ENCODE measurements around the gene UQCRHL. TPM values are rescaled to one million over a fixed set of nuclear protein-coding genes. Genes with fewer than 3 reads are reported as not detected.

UQCRHL gene
- total and polyA plus RNA-seq, 10 of the 15 experiments (the other 5 are each of a cell fraction or from before 2014, with no cell fraction given), result 1.4 to 17.3 (median 5.7) TPM

DNA sequence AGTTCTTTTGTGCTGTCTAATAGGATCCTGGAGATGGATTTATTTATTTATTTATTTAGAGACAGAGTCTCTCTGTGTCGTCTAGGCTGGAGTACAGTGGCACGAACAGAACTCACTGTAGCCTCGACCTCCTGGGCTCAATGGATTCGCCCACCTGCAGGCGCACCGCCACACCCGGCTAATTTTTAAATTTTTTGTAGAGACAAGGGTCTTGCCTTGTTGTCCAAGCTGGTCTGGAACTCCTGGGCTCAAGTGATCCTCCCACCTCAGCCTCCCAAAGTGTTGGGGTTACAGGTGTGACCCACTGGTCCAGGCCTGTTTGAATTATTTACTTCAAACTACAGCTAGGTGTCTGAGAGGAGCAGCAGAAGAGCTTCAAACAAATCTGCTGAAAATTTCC lies 30.5 kb upstream of the UQCRHL start (continued):
- TF ChIP-seq ETV6 (conservative IDR thresholded peaks at IDR 0.05 in 1 of 2, IDR thresholded peaks at IDR 0.05 in 1 of 2; ENCODE audit: borderline replicate concordance in 1 of 2, low read depth in 1 of 2), result no peak
- TF ChIP-seq, protein P1, sequence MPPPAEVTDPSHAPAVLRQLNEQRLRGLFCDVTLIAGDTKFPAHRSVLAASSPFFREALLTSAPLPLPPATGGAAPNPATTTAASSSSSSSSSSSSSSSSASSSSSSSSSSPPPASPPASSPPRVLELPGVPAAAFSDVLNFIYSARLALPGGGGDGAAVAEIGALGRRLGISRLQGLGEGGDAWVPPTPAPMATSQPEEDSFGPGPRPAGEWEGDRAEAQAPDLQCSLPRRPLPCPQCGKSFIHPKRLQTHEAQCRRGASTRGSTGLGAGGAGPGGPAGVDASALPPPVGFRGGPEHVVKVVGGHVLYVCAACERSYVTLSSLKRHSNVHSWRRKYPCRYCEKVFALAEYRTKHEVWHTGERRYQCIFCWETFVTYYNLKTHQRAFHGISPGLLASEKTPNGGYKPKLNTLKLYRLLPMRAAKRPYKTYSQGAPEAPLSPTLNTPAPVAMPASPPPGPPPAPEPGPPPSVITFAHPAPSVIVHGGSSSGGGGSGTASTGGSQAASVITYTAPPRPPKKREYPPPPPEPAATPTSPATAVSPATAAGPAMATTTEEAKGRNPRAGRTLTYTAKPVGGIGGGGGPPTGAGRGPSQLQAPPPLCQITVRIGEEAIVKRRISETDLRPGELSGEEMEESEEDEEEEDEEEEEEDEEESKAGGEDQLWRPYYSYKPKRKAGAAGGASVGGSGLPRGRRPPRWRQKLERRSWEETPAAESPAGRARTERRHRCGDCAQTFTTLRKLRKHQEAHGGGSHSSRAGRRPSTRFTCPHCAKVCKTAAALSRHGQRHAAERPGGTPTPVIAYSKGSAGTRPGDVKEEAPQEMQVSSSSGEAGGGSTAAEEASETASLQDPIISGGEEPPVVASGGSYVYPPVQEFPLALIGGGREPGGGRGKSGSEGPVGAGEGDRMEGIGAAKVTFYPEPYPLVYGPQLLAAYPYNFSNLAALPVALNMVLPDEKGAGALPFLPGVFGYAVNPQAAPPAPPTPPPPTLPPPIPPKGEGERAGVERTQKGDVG (CRISPR knock-in tag; IDR thresholded peaks at IDR 0.05), result no peak
- TF ChIP-seq GABPA (IDR thresholded peaks at IDR 0.05; ENCODE audit: low read depth), result no peak
- TF ChIP-seq ESRRA (IDR thresholded peaks at IDR 0.05; ENCODE audit: low read length), result no peak
- TF ChIP-seq IKZF2 (IDR thresholded peaks at IDR 0.05), result no peak

DNA sequence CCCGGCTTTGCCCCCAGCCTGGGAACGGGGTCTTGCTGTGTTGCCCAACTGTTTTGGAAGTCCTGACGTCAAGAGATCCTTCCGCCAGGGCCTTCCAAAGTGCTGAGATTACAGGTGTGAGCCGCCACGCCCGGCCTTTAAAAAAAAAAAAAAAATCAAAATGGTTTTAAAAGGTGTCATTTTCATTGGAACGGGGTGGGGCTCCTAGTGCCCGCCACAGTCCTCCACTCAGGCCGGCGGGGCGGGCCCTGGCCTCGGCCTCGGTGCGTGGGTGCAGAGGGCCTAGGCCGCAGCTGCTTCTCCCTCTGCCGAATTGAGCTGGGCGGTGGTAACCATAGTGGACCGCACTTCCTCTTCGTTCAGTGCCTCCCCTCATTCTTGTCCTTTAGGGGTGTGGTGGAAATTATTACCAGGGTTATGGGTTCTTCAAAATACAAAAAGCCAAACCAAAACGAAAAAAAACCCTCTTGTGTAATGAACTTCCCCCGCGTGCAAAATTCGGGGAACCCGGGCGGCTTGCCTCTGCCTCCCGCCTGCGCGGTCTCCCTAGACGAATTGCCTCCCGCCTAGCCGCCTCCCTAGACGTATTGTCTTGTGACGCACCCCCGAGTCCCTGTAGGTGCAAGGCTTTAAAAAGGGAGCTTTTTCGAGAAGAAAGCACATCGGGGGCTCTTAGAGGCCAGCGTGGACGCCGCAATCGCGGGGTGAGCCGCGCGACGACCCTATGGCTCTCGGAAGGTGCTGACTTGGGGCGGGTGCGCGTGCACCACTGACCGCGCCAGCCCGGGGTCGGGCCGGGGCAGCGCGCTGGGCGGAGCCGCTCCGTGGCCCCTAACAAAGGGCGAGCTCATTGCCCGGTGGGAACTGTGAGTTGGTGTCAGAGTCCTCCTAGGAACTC lies 29.6 kb upstream of the UQCRHL start:
- peak overlapping the region; percentile 74; the same call in 1 of the 2 replicates for H3K4me3 ChIP-seq
- intact Hi-C loops (cut with micrococcal nuclease; ENCODE audit: unreplicated experiment) (no loop called here), in situ Hi-C loops (cut with MboI) (no loop called here)
- H3K9me3 ChIP-seq (replicated peaks; ENCODE audit: control insufficient read depth, insufficient read depth, low read length), result no peaks in the 10 kb centered on the region
- peak overlapping the region; percentile 97 for H3K4me2 ChIP-seq (ENCODE audit: control insufficient read depth, insufficient read depth)
- H3K9ac ChIP-seq (ENCODE audit: control insufficient read depth, insufficient read depth, low read length), result peak overlapping the region; percentile 94
- BruUV-seq (replicated peaks), result no TSS peak
- ChIA-PET POLR2A (interaction anchor here (1.5 to 4.0 kb wide), 3 partner anchors 9 to 138 kb away, joined by 8 to 44 read pairs (median 21); partner anchors contain the start of genes SPEN and ZBTB17), RAD21 (ENCODE audit: unreplicated experiment) (interaction anchor here (0.7 to 4.0 kb wide), 6 partner anchors 7 to 112 kb away, joined by 3 to 31 read pairs (median 6); partner anchors contain the start of gene SPEN), CTCF (interaction anchor here (1.1 to 1.6 kb wide), 4 partner anchors 10 to 219 kb away, joined by 3 to 4 read pairs (median 3); partner anchors contain the start of genes DDI2 and SPEN), SMC1A (ENCODE audit: uncharacterized antibody, unreplicated experiment) (interaction anchor here (0.9 to 3.3 kb wide), 6 partner anchors 10 to 138 kb away, joined by 3 to 27 read pairs (median 6); partner anchors contain the start of genes SPEN and ZBTB17)
- peaks cover 22% of the 10 kb centered on the region for H3K79me2 ChIP-seq (ENCODE audit: control insufficient read depth, insufficient read depth, low read length)
- H3K27ac ChIP-seq (ENCODE audit: control insufficient read depth, insufficient read depth), result peak overlapping the region; percentile 100
- no peaks in the 10 kb centered on the region for H3K36me3 ChIP-seq (ENCODE audit: control insufficient read depth in 2 of 2, insufficient read depth in 2 of 2, low read length in 1 of 2)
- no peak for FAIRE-seq
- H4K20me1 ChIP-seq (ENCODE audit: control insufficient read depth, insufficient read depth), result no peaks in the 10 kb centered on the region
- peaks cover 18% of the 10 kb centered on the region for H3K4me1 ChIP-seq (ENCODE audit: control insufficient read depth, insufficient read depth, low read length)
- peak; percentile 48 for ATAC-seq
- no peaks in the 10 kb centered on the region for H3K27me3 ChIP-seq (replicated peaks in 1 of 2; ENCODE audit: control insufficient read depth in 2 of 2, insufficient read depth in 2 of 2, low read length in 1 of 2)
- WGBS (ENCODE audit: insufficient coverage, insufficient replicate concordance, low lambda C conversion rate, missing lambda C conversion rate), result 15% methylated on average over 62 of the region's 62 CpGs
- H2AFZ ChIP-seq (ENCODE audit: control insufficient read depth, low read depth, low read length), result peak overlapping the region; percentile 65
- DNase-seq (ENCODE audit: low read depth, low spot score), result no peak
- peak; percentile 63 for TF ChIP-seq POLR2A (IDR thresholded peaks at IDR 0.05; ENCODE audit: low read depth, low read length)
- TF ChIP-seq ATF7 (IDR thresholded peaks at IDR 0.05; ENCODE audit: low read depth), result peak; percentile 46; the same call in 1 of the 2 replicates
- 0 out of 2 replicates have a peak, but pooled peaks have one; percentile 19 for TF ChIP-seq IKZF1 (conservative IDR thresholded peaks at IDR 0.05)
- peak; percentile 37; the same call in 1 of the 2 replicates for TF ChIP-seq ZNF384 (IDR thresholded peaks at IDR 0.05; ENCODE audit: borderline replicate concordance, low read depth, low read length)
- peak; percentile 38; the same call in 1 of the 2 replicates for TF ChIP-seq JUNB (IDR thresholded peaks at IDR 0.05)
- TF ChIP-seq MEF2B (IDR thresholded peaks at IDR 0.05; ENCODE audit: partially characterized antibody, poor library complexity, severe bottlenecking), result peak; percentile 21
- no peak for TF ChIP-seq SMARCA5 (IDR thresholded peaks at IDR 0.05)
- TF ChIP-seq RUNX3 (IDR thresholded peaks at IDR 0.05; ENCODE audit: low read length), result peak; percentile 52
- TF ChIP-seq HDGF (IDR thresholded peaks at IDR 0.05), result 0 out of 2 replicates have a peak, but pooled peaks have one; percentile 10
- peak in 1 of 2 experiments; percentile 72; a peak in 2 of 3 replicates for TF ChIP-seq EGR1 (IDR thresholded peaks at IDR 0.05; ENCODE audit: borderline replicate concordance in 1 of 2, low read depth in 2 of 2, low read length in 2 of 2)
- TF ChIP-seq BACH1 (IDR thresholded peaks at IDR 0.05; ENCODE audit: borderline replicate concordance), result peak; percentile 39; the same call in 1 of the 2 replicates
- 0 out of 2 replicates have a peak, but pooled peaks have one; percentile 21 for TF ChIP-seq TCF3 (IDR thresholded peaks at IDR 0.05; ENCODE audit: borderline replicate concordance, insufficient read depth, low read depth, low read length)
- peak; percentile 63; the same call in 1 of the 2 replicates for TF ChIP-seq LARP7 (IDR thresholded peaks at IDR 0.05)
- 0 out of 2 replicates have a peak, but pooled peaks have one; percentile 16 for TF ChIP-seq NBN (IDR thresholded peaks at IDR 0.05)
- TF ChIP-seq ZNF24 (IDR thresholded peaks at IDR 0.05), result no peak
